HEK293T (cell line): Measurements from ENCODE around the gene PRXL2A.

Experiments used
- BHLHE40 ChIP-seq: fragments of 450-650 bp; IDR thresholded peaks from 2 replicates; pipeline ENCODE4 v1.6.1; 2016; ENCODE audit warnings: mild to moderate bottlenecking, moderate library complexity, borderline replicate concordance
- FOXM1 ChIP-seq: fragments of 450-650 bp; IDR thresholded peaks from 2 replicates; pipeline ENCODE4 v1.6.1; 2017; ENCODE audit warnings: mild to moderate bottlenecking, borderline replicate concordance
- HDGF ChIP-seq: fragments of 450-650 bp; IDR thresholded peaks from 2 replicates; pipeline ENCODE4 v1.6.1; 2017; ENCODE audit warnings: antibody characterized with exemption, borderline replicate concordance
- L3MBTL2 ChIP-seq: fragments of 450-650 bp; conservative IDR thresholded peaks from 2 replicates; pipeline ENCODE4 v1.6.1; 2016; ENCODE audit warnings: mild to moderate bottlenecking
- PKNOX1 ChIP-seq: fragments of 450-650 bp; IDR thresholded peaks from 2 replicates; pipeline ENCODE4 v1.6.1; 2016
- ZNF384 ChIP-seq: fragments of 450-650 bp; IDR thresholded peaks from 2 replicates; pipeline ENCODE4 v1.6.1; 2016

GRCh38 chr10:80449520-80449919 is 41.2 kb downstream of the PRXL2A start:
- no peak for TF ChIP-seq FOXM1
- TF ChIP-seq HDGF = no peak
- TF ChIP-seq ZNF384 = no peak
- no peak for TF ChIP-seq BHLHE40
- TF ChIP-seq L3MBTL2 = no peak
- no peak for TF ChIP-seq PKNOX1
